ENCODE results near the gene SLC9A8.
"Not testable (repeated sequence)": the region's sequence is repeated elsewhere in the genome, so short reads cannot be mapped to it uniquely, and the experiment has no call there.

SLC9A8 gene

GRCh38 chr20:49851991-49852390 lies 39.4 kb downstream of the SLC9A8 start:
- no peak for DNase-seq

GRCh38 chr20:49852522-49853080 lies 40.0 kb downstream of the SLC9A8 start:
- no peak for DNase-seq

GRCh38 chr20:49853640-49854039 lies 41.0 kb downstream of the SLC9A8 start:
- no peak for DNase-seq

- no peak for DNase-seq
Measured at GRCh38 chr20:49854190-49854875, 41.7 kb downstream of the SLC9A8 start.

- no peak for DNase-seq
Measured at GRCh38 chr20:49856904-49857303, 44.3 kb downstream of the SLC9A8 start.

- DNase-seq, result no peak
Measured at GRCh38 chr20:49858076-49858585, 45.5 kb downstream of the SLC9A8 start.

GRCh38 chr20:49859011-49859410 lies 46.4 kb downstream of the SLC9A8 start:
- DNase-seq, result no peak

GRCh38 chr20:49859807-49860206 lies 47.2 kb downstream of the SLC9A8 start:
- no peak for DNase-seq

GRCh38 chr20:49861232-49861631 lies 48.6 kb downstream of the SLC9A8 start:
- not testable (repeated sequence) for DNase-seq

- no peak for DNase-seq
Measured at GRCh38 chr20:49862607-49863200, 50.1 kb downstream of the SLC9A8 start.

GRCh38 chr20:49863666-49864065 lies 51.0 kb downstream of the SLC9A8 start:
- DNase-seq, result no peak

- no peak for DNase-seq
Measured at GRCh38 chr20:49865559-49865958, 52.9 kb downstream of the SLC9A8 start.

GRCh38 chr20:49866051-49866450 lies 53.4 kb downstream of the SLC9A8 start:
- no peak for DNase-seq

GRCh38 chr20:49867453-49868215 lies 55.0 kb downstream of the SLC9A8 start:
- DNase-seq, result no peak

GRCh38 chr20:49868538-49868937 lies 55.9 kb downstream of the SLC9A8 start:
- no peak for DNase-seq

GRCh38 chr20:49868964-49869363 lies 56.3 kb downstream of the SLC9A8 start:
- DNase-seq, result no peak

- no peak for DNase-seq
Measured at GRCh38 chr20:49870261-49870660, 57.6 kb downstream of the SLC9A8 start.

GRCh38 chr20:49871391-49871948 lies 58.8 kb downstream of the SLC9A8 start:
- DNase-seq, result no peak

GRCh38 chr20:49872056-49872455 lies 59.4 kb downstream of the SLC9A8 start:
- DNase-seq, result no peak

GRCh38 chr20:49874696-49875095 lies 62.1 kb downstream of the SLC9A8 start:
- no peak for DNase-seq

GRCh38 chr20:49877386-49877921 lies 64.8 kb downstream of the SLC9A8 start:
- DNase-seq, result no peak

- no peak for DNase-seq
Measured at GRCh38 chr20:49878977-49879376, 66.3 kb downstream of the SLC9A8 start.

GRCh38 chr20:49880177-49880576 lies 67.5 kb downstream of the SLC9A8 start:
- DNase-seq, result no peak
